RWPE1 (cell line): ENCODE data around the gene SCN8A.
"Not testable (repeated sequence)": the region's sequence is repeated elsewhere in the genome, so short reads cannot be mapped to it uniquely, and the experiment has no call there.

Experiments used
- CTCF ChIA-PET: fragments of 350-600 bp; sonication (Branson Sonifier 250); formaldehyde crosslinking; extraction: SDS; loops from one replicate; lab custom pipeline; 2021; lab: Yijun Ruan, JAX
- POLR2A ChIA-PET: fragments of 400-600 bp; formaldehyde crosslinking; extraction: SDS; loops from one replicate; lab custom pipeline; 2020; ENCODE audit warnings: antibody characterized with exemption; ENCODE audit not compliant: low non-redundant PET; lab: Yijun Ruan, JAX
- DNase-seq: peaks from one replicate; pipeline ENCODE4 v3.0.0; 2012; ENCODE audit warnings: low spot score
- H3K27ac ChIP-seq: fragments of 450-650 bp; 2 replicates; pipeline ENCODE4 v1.5.1; 2017
- CTCF ChIP-seq: fragments of 450-650 bp; conservative IDR thresholded peaks from 2 replicates; pipeline ENCODE4 v1.5.1; 2017; ENCODE audit warnings: low read depth, mild to moderate bottlenecking

Gene SCN8A

GRCh38 chr12:51829641-51830040 is 238.6 kb downstream of the SCN8A start:
- TF ChIP-seq CTCF: no peak
- H3K27ac ChIP-seq: no peak overlapping the region
- no peak for DNase-seq
- POLR2A ChIA-PET: interaction anchor here (0.6 to 0.7 kb wide), 2 partner anchors 146 to 418 kb away, joined by 3 to 6 read pairs; no protein-coding TSS in a partner anchor
- CTCF ChIA-PET: interaction anchor here (0.6 to 1.2 kb wide), 3 partner anchors 10 to 837 kb away, joined by 3 to 5 read pairs (median 5); no protein-coding TSS in a partner anchor

DNA sequence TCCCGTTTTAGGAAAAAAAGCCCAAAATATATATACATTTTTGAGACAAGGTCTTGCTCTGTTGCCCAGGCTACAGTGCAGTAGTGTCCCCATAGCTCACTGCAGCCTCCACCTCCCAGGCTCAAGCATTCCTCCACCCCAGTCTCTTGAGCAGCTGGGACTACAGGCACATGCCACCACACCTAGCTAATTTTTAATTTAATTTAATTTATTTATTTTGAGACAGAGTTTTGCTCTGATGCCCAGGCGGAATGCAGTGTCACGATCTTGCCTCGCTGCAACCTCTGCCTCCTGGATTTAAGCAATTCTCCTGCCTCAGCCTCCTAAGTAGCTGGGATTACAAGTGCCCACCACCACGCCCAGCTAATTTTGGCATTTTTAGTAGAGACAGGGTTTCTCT is 240.8 kb downstream of the SCN8A start:
- POLR2A ChIA-PET, DNase-seq, H3K27ac ChIP-seq: not testable (repeated sequence)
- CTCF ChIA-PET: interaction anchor here (0.6 to 1.6 kb wide), 4 partner anchors 7 to 289 kb away, joined by 3 to 5 read pairs (median 4); no protein-coding TSS in a partner anchor

DNA sequence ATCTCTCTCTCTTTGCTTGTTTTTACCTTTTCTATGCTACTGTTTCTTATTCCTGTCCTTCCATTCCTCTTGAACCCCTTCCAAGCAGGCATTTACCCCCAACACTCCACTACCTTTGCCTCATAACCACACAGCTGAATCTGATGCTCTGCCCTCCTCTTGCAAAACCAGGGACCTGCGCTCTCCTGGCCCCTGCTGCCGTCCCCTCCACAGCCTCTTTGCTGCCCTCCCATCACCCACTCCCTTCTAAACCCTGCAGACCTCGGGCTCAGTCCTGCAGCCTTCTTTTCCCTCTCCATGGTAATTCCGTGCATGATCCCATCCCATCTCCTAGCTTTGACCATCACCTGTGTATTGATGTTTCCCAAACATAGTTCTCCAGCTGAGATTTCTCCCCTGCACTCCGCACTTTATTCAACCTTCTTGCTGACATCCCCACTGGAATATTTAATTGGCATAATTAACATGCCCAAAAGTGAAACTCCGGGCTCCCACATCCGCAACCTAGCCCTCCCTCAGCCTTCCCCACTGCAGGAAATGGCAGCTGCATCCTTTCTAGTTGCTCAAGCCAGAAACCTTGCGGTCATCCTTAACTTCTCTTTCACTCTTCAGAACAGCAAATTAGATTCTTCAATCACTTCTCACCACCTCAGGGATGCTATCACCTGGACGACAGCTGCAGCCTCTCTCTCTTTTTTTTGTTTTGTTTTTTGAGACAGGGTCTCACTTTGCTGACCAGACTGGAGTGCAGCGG is 241.5 kb downstream of the SCN8A start:
- POLR2A ChIA-PET: no interaction called here
- CTCF ChIA-PET: interaction anchor here (0.7 to 1.6 kb wide), 2 partner anchors 8 to 12 kb away, joined by 3 to 5 read pairs; no protein-coding TSS in a partner anchor

GRCh38 chr12:51833448-51834227 is 242.6 kb downstream of the SCN8A start:
- no peak overlapping the region for H3K27ac ChIP-seq
- CTCF ChIA-PET: interaction anchor here (1.6 kb wide), 1 partner anchor 9 kb away, joined by 5 read pairs; no protein-coding TSS in a partner anchor

More for the DNA sequence above, 241.5 kb downstream of the SCN8A start:
- TF ChIP-seq CTCF: no peak
- no peak overlapping the region for H3K27ac ChIP-seq
- no peak for DNase-seq

DNA sequence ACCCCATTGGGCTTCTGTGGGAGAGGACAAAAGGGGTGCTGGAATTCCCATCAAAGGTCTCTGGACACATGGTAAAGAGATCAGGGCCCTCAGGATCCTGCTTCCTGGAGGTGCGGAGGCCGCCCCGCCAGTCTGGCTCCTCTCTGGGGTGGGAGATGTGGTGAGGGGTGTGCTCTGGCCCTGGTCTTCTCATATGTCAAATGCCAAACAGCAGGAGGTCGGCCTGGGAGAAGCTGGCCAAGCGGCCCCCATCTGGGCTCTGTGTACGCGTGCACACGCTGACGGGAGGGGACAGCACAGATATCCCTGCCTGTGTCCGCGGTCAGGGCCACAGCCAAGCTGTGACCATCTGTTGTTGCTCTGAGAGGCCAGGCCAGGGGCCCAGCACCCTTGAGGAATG is 243.4 kb downstream of the SCN8A start:
- CTCF ChIA-PET: no interaction called here
- POLR2A ChIA-PET: no interaction called here
- TF ChIP-seq CTCF: no peak
- H3K27ac ChIP-seq: no peak overlapping the region
- DNase-seq: no peak

More at GRCh38 chr12:51833448-51834227, 242.6 kb downstream of the SCN8A start:
- no peak for DNase-seq
- POLR2A ChIA-PET: no interaction called here
- no peak for TF ChIP-seq CTCF

DNA sequence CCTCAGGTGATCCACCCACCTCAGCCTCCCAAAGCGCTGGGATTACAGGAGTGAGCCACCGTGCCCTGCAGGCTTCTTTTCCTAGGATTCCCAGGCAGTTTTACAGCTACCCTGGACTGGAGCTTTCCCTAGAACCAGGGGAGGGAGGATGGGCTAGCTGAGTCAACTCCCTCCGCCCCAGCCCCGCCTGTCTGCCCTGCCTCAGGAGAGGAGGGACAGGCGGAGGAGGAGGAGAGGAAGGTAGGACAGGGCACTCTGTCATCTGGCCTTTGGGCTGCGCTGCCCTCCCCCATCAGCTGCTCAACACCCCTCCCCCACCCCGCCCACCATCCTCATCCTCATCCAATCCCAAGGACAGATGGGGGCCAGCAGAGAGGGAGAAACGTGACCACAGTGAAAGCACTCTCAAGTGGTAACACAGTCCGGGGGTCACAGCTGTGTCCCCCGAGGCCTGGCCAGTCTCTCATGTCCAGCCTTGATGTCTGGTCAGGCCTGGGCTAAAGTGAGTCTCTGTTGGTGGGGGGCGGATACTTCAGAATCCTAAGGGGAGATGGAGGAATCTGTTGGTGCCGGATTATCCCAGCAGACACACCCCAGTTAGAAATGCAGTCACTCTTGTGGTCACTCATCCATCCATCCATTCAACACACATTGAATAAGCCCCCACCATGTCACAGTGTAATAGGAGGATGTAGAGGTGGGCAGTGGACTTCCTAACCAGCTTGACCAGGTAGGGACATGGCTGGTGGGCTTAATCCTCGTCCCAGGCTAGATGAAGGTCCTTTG is 245.2 kb downstream of the SCN8A start:
- no peak for TF ChIP-seq CTCF

More for the DNA sequence above, 245.2 kb downstream of the SCN8A start:
- POLR2A ChIA-PET: no interaction called here
- CTCF ChIA-PET: interaction anchor here (0.5 kb wide), 2 partner anchors 246 to 712 kb away, joined by 3 to 13 read pairs; no protein-coding TSS in a partner anchor
- H3K27ac ChIP-seq: no peak overlapping the region
- DNase-seq: peak; percentile 46
